ENCODE data around the gene RPL10A. TPM values are rescaled to one million over a fixed set of nuclear protein-coding genes. Genes with fewer than 3 reads are reported as not detected.

RPL10A gene
- total and polyA plus RNA-seq, 2 of the 13 experiments (the other 11 are each of a cell fraction or from before 2014, with no cell fraction given): 1,854 to 2,726 TPM

GRCh38 chr6:35505999-35506412 is 37.8 kb downstream of the RPL10A start (continued):
- TF ChIP-seq PATZ1 (CRISPR knock-in tag; IDR thresholded peaks at IDR 0.05) (peak; percentile 64; the same call in 1 of the 2 replicates), DR1 (CRISPR knock-in tag; IDR thresholded peaks at IDR 0.05) (no peak), POLR2A (IDR thresholded peaks at IDR 0.05; ENCODE audit: insufficient read depth in 1 of 2, low read depth in 2 of 2, low read length in 2 of 2) (no peak), ZNF17 (CRISPR knock-in tag; IDR thresholded peaks at IDR 0.05) (no peak), HMG20B (CRISPR knock-in tag; conservative IDR thresholded peaks at IDR 0.05) (no peak), TCF7 (IDR thresholded peaks at IDR 0.05; ENCODE audit: low read depth) (no peak), ZNF326 (CRISPR knock-in tag; IDR thresholded peaks at IDR 0.05; ENCODE audit: borderline replicate concordance) (no peak), ZNF296 (CRISPR knock-in tag; conservative IDR thresholded peaks at IDR 0.05) (no peak), KAT7 (CRISPR knock-in tag; IDR thresholded peaks at IDR 0.05; ENCODE audit: borderline replicate concordance) (no peak), MXD1 (CRISPR knock-in tag; IDR thresholded peaks at IDR 0.05) (0 out of 2 replicates have a peak, but pooled peaks have one; percentile 30), ZBTB42 (CRISPR knock-in tag; IDR thresholded peaks at IDR 0.05) (no peak), STAG1 (CRISPR knock-in tag; IDR thresholded peaks at IDR 0.05) (no peak), ZNF430 (CRISPR knock-in tag; IDR thresholded peaks at IDR 0.05) (0 out of 2 replicates have a peak, but pooled peaks have one; percentile 40), TFDP1 (CRISPR knock-in tag; IDR thresholded peaks at IDR 0.05; ENCODE audit: borderline replicate concordance) (no peak), CBX5 (CRISPR knock-in tag; IDR thresholded peaks at IDR 0.05; ENCODE audit: borderline replicate concordance) (no peak), ZNF883 (CRISPR knock-in tag; IDR thresholded peaks at IDR 0.05; ENCODE audit: not compliant biosample characterization) (peak; percentile 73), ETV5 (CRISPR knock-in tag; IDR thresholded peaks at IDR 0.05; ENCODE audit: borderline replicate concordance) (peak; percentile 12; the same call in 1 of the 2 replicates), ZFP36L1 (CRISPR knock-in tag; IDR thresholded peaks at IDR 0.05) (0 out of 2 replicates have a peak, but pooled peaks have one; percentile 39), ZNF687 (CRISPR knock-in tag; IDR thresholded peaks at IDR 0.05) (peak; percentile 59), LCORL (IDR thresholded peaks at IDR 0.05) (no peak), LCORL (CRISPR knock-in tag; IDR thresholded peaks at IDR 0.05) (no peak)
